CD4-positive, alpha-beta T cell (primary cell): ENCODE results near the gene DMPK. TPM values are rescaled to one million over a fixed set of nuclear protein-coding genes. Genes with fewer than 3 reads are reported as not detected.

ENCODE experiments used
- total RNA-seq, 174 experiments: library from RNA in 2 of 174; stranded (reverse) in 2 of 174; gene quantifications; one replicate each; pipeline ENCODE4 v1.2.3 and lab custom pipeline; 2021 to 2026

DMPK gene
- total RNA-seq, 2 experiments from 2014 or later: 24.0 to 24.9 TPM

Other genes starting within 250 kb of the DMPK start
- 1 to 10 TPM; 3.1 to 3.2 TPM for gene OPA3, start 197.7 kb downstream of the DMPK start, total RNA-seq
- not detected for gene GPR4, start 180.3 kb downstream of the DMPK start, total RNA-seq
- gene EML2, start 143.1 kb downstream of the DMPK start, total RNA-seq: 10 to 100 TPM; 29.2 to 30.4 TPM
- gene GIPR, start 114.3 kb downstream of the DMPK start, total RNA-seq: 1 to 10 TPM; 2.4 to 3.0 TPM
- 100 to 1,000 TPM; 367 to 369 TPM for gene SNRPD2, start 90.5 kb downstream of the DMPK start, total RNA-seq
- 1 to 10 TPM; 3.7 to 5.0 TPM for gene QPCTL, start 89.8 kb downstream of the DMPK start, total RNA-seq
- gene FBXO46, start 51.6 kb downstream of the DMPK start, total RNA-seq: 10 to 100 TPM; 17.2 to 17.5 TPM
- gene MEIOSIN, start 49.1 kb downstream of the DMPK start, total RNA-seq: not detected
- under 1 TPM; 0.58 to 0.59 TPM for gene SIX5, start 13.2 kb downstream of the DMPK start, total RNA-seq
- 10 to 100 TPM; 28.6 to 31.5 TPM for gene DMWD, start 10.4 kb upstream of the DMPK start, total RNA-seq
- under 1 TPM; 0.17 to 0.25 TPM for gene RSPH6A, start 32.8 kb upstream of the DMPK start, total RNA-seq
- gene SYMPK, start 80.7 kb upstream of the DMPK start, total RNA-seq: 10 to 100 TPM; 63.3 to 65.0 TPM
- gene FOXA3, start 81.8 kb upstream of the DMPK start, total RNA-seq: not detected
- 10 to 100 TPM; 21.0 to 21.6 TPM for gene IRF2BP1, start 103.7 kb upstream of the DMPK start, total RNA-seq
- gene MYPOP, start 120.1 kb upstream of the DMPK start, total RNA-seq: 1 to 10 TPM; 4.1 to 4.7 TPM
- not detected for gene NANOS2, start 132.3 kb upstream of the DMPK start, total RNA-seq
- gene NOVA2, start 191.4 kb upstream of the DMPK start, total RNA-seq: not detected
- 1 to 10 TPM; 4.9 to 6.6 TPM for gene CCDC61, start 213.0 kb upstream of the DMPK start, total RNA-seq
- not detected for gene PGLYRP1, start 240.6 kb upstream of the DMPK start, total RNA-seq